HCEC 1CT (cell line): ENCODE data around the gene CTCF.

Source experiments
- DNase-seq: peaks from one replicate; pipeline ENCODE4 v3.0.0-alpha.2; 2017

CTCF gene

DNA sequence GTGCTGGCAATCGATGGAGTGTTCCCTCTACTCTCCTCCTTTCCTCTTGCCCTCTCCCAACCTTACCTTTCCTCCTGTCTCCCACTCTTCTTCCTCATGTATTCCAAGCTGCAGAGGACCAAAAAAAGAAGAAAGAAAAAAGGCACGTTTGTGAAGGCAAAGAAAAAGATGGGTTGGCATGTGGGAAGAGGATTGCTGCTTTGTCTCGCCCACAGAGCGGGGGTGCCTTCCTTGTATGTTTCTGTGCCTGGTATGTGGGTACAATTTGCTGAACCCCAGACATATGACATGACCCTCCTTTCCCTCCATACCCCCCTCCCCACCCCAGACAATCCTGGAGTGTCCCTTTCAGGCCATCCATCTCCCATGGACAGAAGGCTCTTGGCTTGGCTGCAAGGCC, 13.1 kb upstream of the CTCF start:
- no peak for DNase-seq

DNA sequence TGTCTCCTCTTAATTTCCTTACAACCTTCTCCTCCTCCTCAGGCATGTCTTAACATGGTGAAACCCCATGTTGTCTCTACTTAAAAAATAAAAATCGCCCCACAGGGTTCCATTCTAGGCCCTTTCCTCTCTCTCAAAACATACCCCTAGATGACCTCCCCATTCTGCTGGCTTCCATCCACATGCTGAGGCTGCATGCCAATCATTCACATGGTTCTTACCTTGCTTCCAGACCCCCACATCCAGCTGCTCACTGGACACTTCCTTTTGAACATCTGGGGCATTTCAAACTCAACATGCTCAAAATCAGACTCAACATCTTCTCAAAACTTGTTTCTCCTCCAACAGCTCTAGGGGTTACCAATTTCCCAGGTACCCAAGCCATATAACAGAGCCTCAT, 12.4 kb upstream of the CTCF start:
- DNase-seq: no peak

DNA sequence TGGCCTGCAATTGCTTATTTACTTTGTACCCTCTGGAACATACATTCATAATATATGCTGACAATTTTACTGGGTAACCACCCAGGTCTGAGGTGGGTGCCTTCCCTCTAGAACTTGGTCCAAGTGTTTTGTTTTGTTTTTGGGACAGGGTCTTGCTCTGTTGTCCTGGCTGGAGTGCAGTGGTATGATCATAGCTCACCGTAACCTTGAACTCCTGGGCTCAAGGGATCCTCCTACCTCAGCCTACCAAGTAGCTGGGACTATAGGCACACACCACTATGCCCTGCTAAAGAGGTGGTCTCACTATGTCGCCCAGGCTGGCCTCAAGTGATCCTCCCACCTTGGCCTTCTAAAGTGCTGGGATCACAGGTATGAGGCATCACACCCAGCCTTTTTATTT, 11.2 kb upstream of the CTCF start:
- no peak for DNase-seq

DNA sequence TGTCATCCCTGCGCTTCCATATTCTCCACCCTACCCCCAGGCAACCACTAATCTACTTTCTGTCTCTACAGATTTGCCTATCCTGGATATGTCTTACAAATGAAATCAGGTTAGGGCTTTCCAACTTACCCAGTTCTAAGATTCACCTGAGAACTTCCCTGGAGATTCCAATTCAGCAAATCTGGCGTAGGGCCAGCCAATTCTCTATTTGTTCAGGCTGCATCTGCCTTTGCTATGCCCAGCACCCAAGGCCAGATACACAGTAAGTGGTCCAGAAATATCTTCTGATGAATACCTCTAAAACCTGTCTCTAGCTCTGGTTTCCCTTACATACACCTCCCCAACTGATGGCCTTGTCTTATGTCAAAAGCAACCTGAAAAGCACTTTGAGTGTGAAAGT, 10.4 kb upstream of the CTCF start:
- DNase-seq: no peak

DNA sequence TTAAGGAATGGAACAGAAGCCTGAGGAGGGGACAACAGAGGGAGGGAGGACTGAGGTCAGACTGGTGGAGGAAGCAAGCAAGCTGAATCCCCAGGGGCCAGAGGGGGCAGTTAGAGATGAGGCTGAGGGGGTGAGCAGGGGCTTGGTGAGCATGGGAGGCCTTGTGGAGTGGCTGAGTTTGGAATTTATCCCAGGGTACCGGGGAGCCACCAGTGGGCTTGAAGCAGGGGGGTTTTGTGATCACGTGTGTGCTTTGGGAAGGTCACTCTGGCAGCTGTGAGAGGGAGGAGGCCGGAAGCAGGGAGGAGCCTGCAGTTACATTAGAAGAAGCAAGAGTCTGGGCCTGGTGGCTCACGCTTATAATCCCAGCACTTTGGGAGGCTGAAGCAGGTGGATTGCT, 9.8 kb upstream of the CTCF start:
- no peak for DNase-seq

DNA sequence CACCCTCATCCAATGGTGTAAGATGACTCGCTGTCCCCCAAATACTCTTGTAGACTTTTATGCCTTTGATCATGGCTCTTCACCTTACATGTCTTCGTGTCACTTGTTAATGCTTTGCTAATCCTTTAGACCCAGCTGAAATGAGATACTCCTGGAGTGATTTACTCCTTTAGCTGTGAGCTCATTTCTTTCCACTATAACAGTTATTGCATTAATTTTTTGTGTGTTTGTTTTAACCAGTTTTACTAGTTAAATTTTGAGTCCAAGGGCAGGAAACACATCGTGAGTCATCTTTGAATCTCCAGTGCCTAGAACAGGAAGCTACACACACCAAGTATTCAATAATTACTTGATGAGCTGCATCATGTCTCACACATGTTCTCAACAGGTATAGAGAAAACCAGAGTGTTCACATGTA, 6.5 kb upstream of the CTCF start:
- DNase-seq: peak; percentile 82

DNA sequence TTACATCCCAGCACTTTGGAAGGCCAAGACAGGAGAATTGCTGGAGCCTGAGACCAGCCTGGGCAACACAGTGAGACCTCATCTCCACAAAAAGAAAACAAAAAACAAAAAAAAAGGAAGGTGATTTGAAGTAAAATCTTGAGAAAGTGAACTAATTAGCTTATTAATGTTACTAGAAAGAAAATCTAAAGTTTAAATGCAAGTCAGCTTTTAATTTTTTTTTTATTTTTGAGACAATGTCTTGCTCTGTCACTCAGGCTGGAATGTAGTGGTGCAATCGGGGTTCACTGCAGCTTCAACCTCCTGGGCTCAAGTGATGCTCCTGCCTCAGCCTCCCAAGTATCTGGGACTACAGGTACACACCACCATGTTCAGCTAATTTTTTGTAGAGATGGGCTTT, 3.5 kb upstream of the CTCF start:
- DNase-seq: no peak

DNA sequence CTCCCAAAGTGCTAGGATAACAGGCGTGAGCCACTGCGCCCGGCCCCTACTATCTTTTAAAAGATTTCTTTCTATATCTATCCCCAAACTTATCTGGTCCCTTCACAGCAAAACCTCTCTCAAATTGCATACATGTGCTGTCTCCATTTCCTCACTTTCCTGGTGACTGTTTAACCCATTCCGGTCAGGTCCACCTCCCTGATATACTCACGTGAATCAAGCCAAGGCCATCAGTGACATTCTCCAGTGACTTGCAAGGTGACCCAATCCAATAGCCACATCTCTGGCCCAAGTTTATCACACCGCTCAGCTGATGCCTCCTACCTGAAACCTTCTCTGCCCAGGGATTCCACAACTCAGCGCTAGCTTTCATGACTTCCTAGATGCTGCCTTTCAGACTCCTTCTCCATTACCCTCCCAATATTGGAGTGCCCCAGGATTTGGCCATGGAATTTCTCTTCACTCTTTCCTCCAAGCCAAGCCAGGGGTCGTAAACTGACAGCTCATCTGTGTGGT, 1.4 kb upstream of the CTCF start:
- no peak for DNase-seq

DNA sequence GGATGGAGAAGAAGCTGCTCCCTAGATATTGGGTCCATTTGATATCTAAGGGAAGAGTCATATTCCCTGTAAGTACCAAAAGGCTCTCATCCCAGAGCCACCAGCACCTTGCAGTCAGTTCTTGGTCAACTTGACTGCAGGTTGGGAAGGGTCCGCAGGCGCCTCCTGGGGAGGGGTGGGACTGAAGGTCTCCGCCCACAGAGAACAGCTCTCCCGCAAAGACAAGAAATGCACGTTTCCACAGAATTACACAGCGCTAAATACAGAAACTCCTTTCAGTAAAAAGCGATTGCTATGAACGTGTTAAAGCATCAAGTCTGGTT, 864 bp upstream of the CTCF start:
- no peak for DNase-seq

DNA sequence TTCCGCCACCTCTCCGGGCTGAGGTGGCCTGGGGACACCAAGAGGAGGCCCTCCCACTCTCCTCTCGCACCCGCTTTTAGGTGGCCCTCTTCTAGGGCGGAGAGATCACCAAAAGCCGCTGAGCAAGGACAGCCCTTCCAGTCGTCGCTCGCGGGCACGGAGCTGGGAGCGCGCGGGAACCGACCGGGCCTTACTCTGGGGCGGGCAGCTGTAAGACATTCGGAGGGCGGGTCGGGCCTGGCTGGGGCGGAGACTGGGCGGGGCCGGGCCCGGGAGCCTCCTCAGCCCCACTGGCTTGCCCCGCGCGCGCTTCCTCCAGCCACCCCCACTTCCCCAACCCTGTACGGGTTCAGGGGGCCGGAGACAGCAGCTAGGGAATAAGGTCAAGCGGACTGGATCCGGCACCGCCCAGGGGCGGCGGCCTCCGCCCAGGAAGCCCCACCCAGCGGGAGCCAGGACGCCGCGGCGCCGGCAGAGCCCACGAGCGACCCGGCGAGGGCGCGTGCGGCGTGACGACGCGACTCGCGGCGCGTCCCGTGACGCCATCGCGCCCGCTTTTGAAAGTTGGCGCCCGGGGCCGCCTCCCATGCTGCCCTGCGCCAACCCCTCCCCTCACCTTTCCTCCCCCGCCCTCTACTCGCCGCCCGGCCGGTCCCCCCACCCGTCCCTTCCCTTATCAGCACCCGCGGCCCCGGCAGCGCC, 351 bp upstream of the CTCF start:
- DNase-seq: peak; percentile 98

DNA sequence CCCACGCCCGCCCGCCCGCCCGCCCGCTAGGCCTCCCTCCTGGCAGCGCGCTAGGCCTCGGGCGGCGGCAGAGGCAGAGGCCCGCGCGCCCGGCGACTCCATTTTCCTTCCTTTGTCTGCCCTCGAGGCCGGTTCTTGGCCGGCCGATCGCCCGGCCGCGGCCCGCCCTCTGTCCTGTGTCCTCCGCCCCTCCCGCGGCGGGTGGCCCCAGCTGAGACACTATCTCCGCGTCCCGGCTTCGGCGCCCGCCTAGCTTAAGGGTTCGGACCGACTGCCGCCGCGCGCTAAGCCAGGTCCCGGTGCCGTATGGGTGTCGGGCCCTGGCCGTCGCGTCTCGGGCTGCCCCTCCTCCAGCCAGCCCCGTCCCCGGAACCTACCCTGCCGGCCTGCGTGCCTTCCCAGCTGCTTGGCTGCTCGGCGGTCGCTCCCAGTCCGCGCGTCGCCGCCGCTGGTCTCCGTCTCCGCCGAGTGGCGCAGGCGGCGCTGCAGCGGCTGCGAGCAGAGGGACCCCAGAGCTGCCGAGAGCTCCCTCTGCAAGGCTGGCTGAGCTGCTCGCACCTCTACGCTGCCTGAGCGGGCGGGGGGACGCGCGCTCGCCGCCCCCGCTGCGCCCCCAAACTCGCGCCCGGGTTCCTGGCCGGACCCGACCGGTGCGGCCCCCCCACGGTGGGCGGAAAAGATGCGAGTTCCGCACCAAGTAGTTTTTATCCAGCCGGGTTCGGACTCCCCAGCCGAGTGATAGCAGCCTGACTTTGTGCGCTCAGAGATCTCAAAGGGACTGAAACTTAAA, 787 bp downstream of the CTCF start:
- DNase-seq: peak; percentile 44

DNA sequence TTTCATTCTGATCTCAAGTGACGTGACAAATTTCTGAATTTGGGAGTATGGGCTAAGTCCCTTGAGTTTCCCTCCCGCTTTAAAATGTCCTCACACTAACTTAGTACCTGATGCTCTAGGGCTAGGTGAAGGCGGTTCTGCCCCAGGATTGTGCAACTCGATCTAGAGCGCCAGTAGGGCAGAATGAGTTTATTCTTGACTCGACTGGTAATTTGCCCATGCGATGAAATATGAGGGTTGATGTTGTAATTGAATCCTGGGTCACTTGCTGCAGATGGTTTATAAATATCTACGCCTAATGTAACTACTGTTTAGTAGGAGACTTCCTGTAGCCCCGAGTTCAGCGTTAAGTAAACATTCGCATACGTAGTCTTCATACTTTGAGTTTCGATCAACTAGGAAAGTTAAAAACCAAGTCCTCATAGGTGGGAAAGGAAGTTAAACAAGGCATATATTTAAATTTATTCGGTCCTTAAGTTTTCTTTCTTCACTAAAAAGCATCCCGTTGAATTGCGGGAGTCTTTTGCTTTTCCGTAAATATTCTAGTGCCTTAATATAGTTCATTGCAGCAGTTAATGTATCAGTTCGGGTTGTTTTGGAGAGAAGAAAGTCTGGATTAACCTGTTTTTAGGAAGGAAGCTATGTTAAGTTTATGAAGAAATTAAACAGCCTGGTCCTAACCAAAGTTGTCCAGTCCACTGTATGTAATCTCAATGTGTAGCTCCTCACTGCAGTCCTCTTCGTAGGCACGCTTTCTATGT, 1.6 kb downstream of the CTCF start:
- DNase-seq: peak; percentile 85

DNA sequence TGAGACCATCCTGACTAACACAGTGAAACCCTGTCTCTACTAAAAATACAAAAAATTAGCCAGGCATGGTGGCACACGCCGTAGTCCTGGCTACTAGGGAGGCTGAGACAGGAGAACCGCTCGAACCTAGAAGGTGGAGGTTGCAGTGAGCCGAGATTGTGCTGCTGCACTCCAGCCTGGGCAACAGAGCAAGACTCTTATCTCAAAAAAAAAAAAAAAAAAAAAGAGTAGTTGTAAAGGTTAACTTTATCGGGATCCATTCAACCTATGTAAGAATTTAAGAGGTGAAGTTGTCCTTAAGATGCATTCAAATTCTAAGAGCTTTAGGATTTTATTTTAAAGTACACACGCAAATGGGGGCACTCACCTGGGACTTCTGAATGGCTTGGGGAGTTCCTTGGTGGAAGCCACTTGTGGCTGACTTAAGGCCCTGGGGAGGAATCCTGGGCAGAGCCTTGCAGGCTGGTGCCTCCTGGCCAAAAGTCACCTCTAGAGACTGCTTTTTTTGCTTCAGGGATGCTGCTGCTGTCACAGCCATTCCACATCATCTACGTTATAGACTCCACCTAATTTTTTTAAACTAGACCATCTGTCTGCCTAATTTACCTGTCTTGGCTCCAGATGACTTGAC, 3.3 kb downstream of the CTCF start:
- no peak for DNase-seq

DNA sequence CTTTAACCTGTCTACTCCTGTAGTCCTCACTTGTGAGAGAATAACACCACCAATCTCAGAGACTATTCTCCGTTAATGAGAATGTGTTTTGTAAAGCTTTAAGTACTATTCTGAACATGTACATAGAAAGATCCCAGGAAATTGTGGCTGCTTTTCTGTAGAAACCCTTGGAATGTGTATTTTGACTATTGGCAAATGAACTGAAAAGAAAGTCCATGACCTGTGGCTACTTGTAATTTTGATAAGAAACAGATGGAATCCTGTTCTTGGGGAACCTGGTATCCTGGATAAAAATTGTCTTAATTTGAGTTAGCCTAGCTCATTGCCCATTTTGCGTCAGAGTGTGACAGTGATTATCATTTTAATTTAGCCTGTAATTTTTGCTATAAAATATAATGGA, 9.1 kb downstream of the CTCF start:
- peak; percentile 16 for DNase-seq

DNA sequence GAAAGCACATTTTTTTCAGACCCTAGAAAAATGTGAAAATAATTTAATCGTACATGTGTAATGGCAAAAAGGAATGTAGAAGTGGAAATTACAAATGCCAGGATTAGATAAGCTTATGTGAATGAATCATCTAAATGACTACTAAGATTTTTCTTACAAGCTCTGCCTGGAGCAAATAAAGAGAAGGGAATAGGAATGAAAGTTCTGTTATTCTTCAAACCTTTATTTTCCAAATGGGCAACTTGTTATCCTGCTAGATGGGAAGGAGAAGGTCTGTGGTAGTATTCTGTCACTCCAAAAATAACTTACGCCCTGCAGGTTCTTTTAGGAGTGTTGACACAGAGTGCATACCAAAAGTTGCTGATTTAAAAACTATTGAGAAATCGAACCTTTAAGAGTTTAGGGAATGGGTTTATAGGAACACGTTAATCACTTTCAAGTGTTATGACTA, 9.7 kb downstream of the CTCF start:
- peak; percentile 79 for DNase-seq

DNA sequence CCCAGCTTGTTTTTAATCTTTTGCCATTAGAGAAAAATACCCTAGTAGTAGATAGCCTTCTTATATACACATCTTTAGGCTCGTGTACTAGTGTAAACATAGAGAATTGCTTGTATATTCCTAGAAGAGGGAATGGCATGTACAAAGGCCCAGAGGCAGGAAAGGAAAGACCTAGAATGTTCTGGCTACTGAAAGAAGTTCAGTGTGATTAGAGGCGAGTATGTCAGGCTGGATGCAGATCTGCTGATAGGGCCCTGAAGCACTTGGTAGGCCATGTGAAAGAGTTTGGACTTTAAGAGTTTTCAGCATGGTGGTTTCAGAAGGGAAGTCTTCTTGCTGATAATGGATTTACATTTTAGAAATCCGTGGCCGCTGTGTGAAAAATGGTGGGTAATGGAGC, 17.4 kb downstream of the CTCF start:
- DNase-seq: no peak

DNA sequence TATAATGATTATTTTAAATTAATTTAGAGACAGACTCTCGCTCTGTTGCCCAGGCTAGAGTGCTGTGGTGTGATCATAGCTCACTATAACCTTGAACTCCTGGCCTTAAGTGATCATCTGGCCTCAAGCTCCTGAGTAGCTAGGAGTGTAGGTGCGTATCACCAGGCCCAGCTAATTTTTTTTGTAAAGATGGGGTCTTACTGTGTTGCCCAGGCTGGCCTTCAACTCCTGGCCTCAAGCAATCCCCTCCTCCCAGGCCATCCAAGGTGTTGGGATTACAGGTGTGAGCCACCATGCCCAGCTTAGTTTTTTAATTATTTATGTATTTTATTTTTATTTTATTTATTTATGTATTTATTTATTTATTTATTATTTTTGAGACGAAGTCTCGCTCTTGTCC, 17.9 kb downstream of the CTCF start:
- DNase-seq: no peak

DNA sequence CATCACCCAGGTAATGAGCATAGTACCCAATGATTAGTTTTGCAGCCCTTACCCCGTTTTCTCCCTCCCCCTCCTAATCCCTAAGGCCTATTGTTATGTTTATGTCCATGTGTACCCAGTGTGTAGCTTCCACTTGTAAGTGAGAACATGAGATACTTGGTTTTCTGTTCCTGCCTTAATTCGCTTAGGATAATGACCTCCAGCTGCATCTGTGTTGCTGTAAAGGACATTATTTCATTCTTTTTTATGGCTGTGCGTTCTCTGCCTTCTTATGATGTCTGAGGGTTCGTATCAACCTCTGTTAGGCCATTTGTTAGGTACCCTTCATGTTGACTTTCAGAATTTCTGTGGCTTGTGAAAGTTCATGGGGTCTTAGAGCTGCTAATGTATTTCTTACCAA, 31.0 kb downstream of the CTCF start:
- no peak for DNase-seq

DNA sequence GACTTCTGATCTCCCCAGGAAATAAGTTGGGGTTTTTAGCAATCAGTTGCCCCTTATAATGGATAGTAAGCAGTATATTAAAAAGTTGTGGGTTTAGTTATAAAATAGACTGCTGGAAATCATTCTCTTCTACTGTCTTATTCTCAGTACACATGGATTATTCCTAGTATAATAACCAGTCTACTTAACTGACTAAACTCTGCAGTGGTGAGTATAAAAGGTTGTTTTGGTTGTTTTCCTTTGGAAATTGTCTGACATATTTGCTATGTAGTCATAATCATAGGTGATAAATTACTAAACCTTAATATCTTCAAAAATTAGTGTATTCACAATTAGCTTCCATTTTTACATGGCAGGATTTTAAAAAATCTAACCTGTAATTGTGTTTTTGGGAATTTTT, 31.4 kb downstream of the CTCF start:
- no peak for DNase-seq

DNA sequence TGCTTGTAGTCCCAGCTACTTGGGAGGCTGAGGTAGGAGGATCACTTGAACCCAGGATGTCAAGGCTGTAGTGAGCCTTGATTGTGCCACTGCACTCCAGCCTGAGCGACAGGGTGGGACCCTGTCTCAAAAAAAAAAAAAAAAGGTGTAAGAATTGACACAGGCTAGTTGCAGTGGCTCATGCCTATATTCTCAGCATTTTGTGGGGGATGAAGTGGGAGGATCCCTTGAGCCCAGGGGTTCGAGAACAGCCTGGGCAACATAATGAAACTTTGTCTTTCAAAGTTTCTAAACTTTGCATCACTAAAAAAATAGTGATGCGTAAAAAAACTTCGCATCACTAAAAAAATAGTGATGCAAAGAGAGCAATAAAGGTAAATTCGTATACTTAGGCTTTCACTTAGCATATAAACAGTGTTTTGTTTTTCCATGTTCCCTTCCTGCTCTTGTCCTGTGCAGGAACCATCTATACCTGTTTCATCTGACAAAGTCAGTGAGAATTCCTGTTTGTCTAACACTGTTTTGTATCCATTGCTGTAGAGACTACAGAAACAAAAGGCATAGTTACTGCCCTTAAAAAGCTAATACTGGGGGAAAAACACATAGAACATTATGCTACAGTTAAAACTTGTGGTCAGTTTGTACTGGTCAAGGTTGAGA, 32.1 kb downstream of the CTCF start:
- no peak for DNase-seq

DNA sequence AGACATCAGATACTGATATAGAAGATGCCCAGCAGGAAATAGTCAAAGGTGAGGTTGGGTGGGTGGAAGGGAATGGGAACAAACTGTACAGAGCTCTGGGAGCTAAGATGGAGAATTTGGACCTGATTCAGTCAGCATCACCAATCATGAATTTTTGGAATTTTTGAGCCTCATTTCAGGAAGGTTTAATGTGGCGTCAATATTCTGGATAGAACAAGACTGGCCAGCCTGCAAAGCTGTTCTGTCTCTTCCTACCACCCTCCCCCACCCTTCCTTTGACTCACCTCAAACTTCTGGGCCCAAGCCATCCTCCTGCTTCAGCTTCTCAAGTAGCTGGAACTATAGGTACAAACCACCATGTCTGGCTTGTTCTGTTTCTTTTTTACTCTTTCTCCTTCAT, 32.6 kb downstream of the CTCF start:
- DNase-seq: peak; percentile 50

DNA sequence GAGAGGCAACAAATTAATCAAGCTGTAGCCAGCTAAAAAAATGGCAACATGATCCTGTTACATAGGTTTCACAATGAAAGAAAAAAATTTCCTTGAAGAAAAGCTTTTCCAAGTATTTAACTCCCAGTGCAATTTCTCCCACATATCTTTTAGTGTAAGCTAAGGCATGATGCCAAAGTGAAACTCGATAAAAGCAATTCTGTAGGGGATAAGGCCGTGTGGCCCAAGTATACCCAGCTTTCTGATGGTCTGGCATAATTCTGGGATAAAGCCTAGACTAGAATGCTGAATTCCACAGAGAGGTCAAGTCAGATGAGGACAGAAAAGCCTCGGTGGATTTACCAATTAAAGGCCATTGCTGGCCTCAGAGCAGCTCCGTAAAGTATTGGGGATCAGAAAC, 36.2 kb downstream of the CTCF start:
- no peak for DNase-seq

DNA sequence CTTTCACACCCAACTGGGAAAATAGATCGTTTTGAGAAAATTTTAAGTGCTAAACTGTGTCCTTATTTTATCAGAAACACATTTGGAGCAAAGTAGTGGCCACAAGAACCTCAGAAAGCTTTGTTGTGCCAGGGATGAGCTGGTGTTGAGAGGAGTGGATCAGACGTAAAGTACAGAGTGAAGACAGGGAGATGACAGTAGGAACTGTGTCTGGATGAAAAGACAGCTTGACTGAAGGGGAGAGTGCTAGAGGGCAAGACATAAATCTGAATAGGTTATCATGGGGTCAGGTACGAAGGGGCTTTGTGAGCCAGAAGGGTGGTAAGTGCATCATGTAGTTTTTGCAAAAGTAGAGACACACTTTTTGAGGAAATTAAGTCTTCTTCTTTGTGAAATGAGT, 43.3 kb downstream of the CTCF start:
- no peak for DNase-seq
